LHCN-M2 (cell line): ENCODE data around the gene FOXL1. TPM values are rescaled to one million over a fixed set of nuclear protein-coding genes. Genes with fewer than 3 reads are reported as not detected.
A peak's percentile ranks its signal among the peaks of the same experiment; 100 is the strongest.
"Not testable (repeated sequence)": the region's sequence is repeated elsewhere in the genome, so short reads cannot be mapped to it uniquely, and the experiment has no call there.

Experiments
- DNase-seq: peaks from one replicate; pipeline ENCODE4 v3.0.0-alpha.2; 2012; ENCODE audit warnings: low read depth
- total RNA-seq: library from RNA; depleted of rRNA; stranded (reverse); fragments of >200 nt; gene quantifications from 2 replicates; pipeline ENCODE4 v1.2.3, GENCODE V29; 2014

Gene FOXL1
- total RNA-seq, 1 experiment from 2014 or later, result 5.3 TPM

- no peak for DNase-seq
These were observed 2.4 kb downstream of the FOXL1 start for GRCh38 chr16:86580791-86581170.

- no peak for DNase-seq
These were observed 3.1 kb downstream of the FOXL1 start for GRCh38 chr16:86581458-86581857.

GRCh38 chr16:86584071-86584685, 5.8 kb downstream of the FOXL1 start:
- no peak for DNase-seq

GRCh38 chr16:86584726-86585721, 6.7 kb downstream of the FOXL1 start:
- peak; percentile 52 for DNase-seq

- DNase-seq, result peak; percentile 84
These were observed 7.7 kb downstream of the FOXL1 start for GRCh38 chr16:86585821-86586611.

- no peak for DNase-seq
These were observed 9.1 kb downstream of the FOXL1 start for GRCh38 chr16:86587487-86587886.

- DNase-seq, result not testable (repeated sequence)
These were observed 9.6 kb downstream of the FOXL1 start for GRCh38 chr16:86587955-86588354.

GRCh38 chr16:86590501-86591144, 12.3 kb downstream of the FOXL1 start:
- DNase-seq, result peak; percentile 75

- no peak for DNase-seq
These were observed 12.9 kb downstream of the FOXL1 start for GRCh38 chr16:86591270-86591669.

GRCh38 chr16:86593913-86594620, 15.7 kb downstream of the FOXL1 start:
- no peak for DNase-seq

- no peak for DNase-seq
These were observed 16.4 kb downstream of the FOXL1 start for GRCh38 chr16:86594721-86595120.

GRCh38 chr16:86595983-86596605, 17.7 kb downstream of the FOXL1 start:
- no peak for DNase-seq

GRCh38 chr16:86597126-86597879, 19.0 kb downstream of the FOXL1 start:
- DNase-seq, result no peak

GRCh38 chr16:86597880-86598606, 19.7 kb downstream of the FOXL1 start:
- no peak for DNase-seq

GRCh38 chr16:86598607-86599565, 20.5 kb downstream of the FOXL1 start:
- no peak for DNase-seq

- no peak for DNase-seq
These were observed 23.0 kb downstream of the FOXL1 start for GRCh38 chr16:86601356-86601755.

- DNase-seq, result no peak
These were observed 24.2 kb downstream of the FOXL1 start for GRCh38 chr16:86602521-86602920.
